PC-9 (cell line): ENCODE results near the gene FERMT3. TPM values are rescaled to one million over a fixed set of nuclear protein-coding genes. Genes with fewer than 3 reads are reported as not detected.

Experiments used
- BruUV-seq: library from RNA; stranded (reverse); fragments of 400-500 nt; replicated peaks from 2 replicates; lab custom pipeline; 2021; lab: Mats Ljungman, UMichigan
- CTCF ChIA-PET: fragments of 300-600 bp; sonication (Branson Sonifier 250); formaldehyde crosslinking; loops from one replicate; lab custom pipeline; 2022; ENCODE audit warnings: antibody characterized with exemption; lab: Charles Lee
- POLR2A ChIA-PET: fragments of 300-600 bp; sonication (Branson Sonifier 250); formaldehyde crosslinking; loops from one replicate; lab custom pipeline; 2022; ENCODE audit warnings: antibody characterized with exemption; ENCODE audit not compliant: unreplicated experiment; lab: Charles Lee
- DNase-seq, 2 experiments: peaks; one replicate each; pipeline versions ENCODE4 v3.0.0 to v3.0.0-alpha.2; 2015 to 2022; ENCODE audit warnings: mixed read lengths in 1 of 2
- H2AFZ ChIP-seq: fragments of 200-600 bp; sonication (generic); 2 replicates; pipeline ENCODE4 v1.8.1; 2017; ENCODE audit warnings: antibody characterized with exemption
- H3F3A ChIP-seq: fragments of 200-600 bp; sonication (generic); 2 replicates; pipeline ENCODE4 v1.8.1; 2017; ENCODE audit warnings: antibody characterized with exemption, mild to moderate bottlenecking, low read depth; ENCODE audit not compliant: insufficient read depth
- H3K27ac ChIP-seq: fragments of 200-600 bp; sonication (generic); 2 replicates; pipeline ENCODE4 v1.6.1; 2016; ENCODE audit warnings: mixed run types
- H3K27me3 ChIP-seq: fragments of 200-600 bp; sonication (generic); 2 replicates; pipeline ENCODE4 v1.6.1; 2016; ENCODE audit warnings: low read depth, mixed run types; ENCODE audit not compliant: insufficient read depth
- H3K36me3 ChIP-seq: fragments of 200-600 bp; sonication (generic); 2 replicates; pipeline ENCODE4 v1.6.1; 2016; ENCODE audit warnings: low read depth, mixed run types
- H3K4me1 ChIP-seq: fragments of 200-600 bp; sonication (generic); replicated peaks from 2 replicates; pipeline ENCODE4 v1.6.1; 2016; ENCODE audit warnings: mixed run types; ENCODE audit not compliant: insufficient read depth
- H3K4me2 ChIP-seq: fragments of 200-600 bp; sonication (generic); 2 replicates; pipeline ENCODE4 v1.6.1; 2017; ENCODE audit warnings: mixed run types
- H3K4me3 ChIP-seq: fragments of 200-600 bp; sonication (generic); 2 replicates; pipeline ENCODE4 v1.6.1; 2016; ENCODE audit warnings: mixed run types
- H3K79me2 ChIP-seq: fragments of 200-600 bp; sonication (generic); 2 replicates; pipeline ENCODE4 v1.6.1; 2017; ENCODE audit warnings: low read depth, mixed run types
- H3K9me2 ChIP-seq: fragments of 200-600 bp; sonication (generic); 2 replicates; pipeline ENCODE4 v1.8.1; 2017; ENCODE audit warnings: mild to moderate bottlenecking; ENCODE audit not compliant: insufficient read depth
- H3K9me3 ChIP-seq: fragments of 200-600 bp; sonication (generic); 2 replicates; pipeline ENCODE4 v1.8.1; 2016; ENCODE audit warnings: low read depth; ENCODE audit not compliant: insufficient read depth
- H4K20me1 ChIP-seq: fragments of 200-600 bp; sonication (generic); 2 replicates; pipeline ENCODE4 v1.8.1; 2017; ENCODE audit not compliant: insufficient read depth
- EZH2 ChIP-seq: fragments of 200-600 bp; sonication (generic); IDR thresholded peaks from 2 replicates; pipeline ENCODE4 v1.8.0; 2017; ENCODE audit warnings: antibody characterized with exemption, low read depth
- intact Hi-C: fragments of 100-400 bp; cut with micrococcal nuclease; formaldehyde crosslinking; loops from one replicate; pipeline ENCODE4 v1.10.0; 2022; ENCODE audit not compliant: unreplicated experiment
- total RNA-seq: library from RNA; stranded (reverse); gene quantifications from 2 replicates; pipeline ENCODE4 v1.2.3, GENCODE V29; 2021
- TF ChIP-seq, protein P1 (sequence below): fragments of 200-600 bp; sonication (generic); conservative IDR thresholded peaks from 2 replicates; pipeline ENCODE4 v1.6.1; 2017; ENCODE audit warnings: mixed run types, antibody characterized with exemption, mild to moderate bottlenecking, moderate library complexity

The FERMT3 gene
- total RNA-seq, 1 experiment from 2014 or later: 5.0 TPM

DNA sequence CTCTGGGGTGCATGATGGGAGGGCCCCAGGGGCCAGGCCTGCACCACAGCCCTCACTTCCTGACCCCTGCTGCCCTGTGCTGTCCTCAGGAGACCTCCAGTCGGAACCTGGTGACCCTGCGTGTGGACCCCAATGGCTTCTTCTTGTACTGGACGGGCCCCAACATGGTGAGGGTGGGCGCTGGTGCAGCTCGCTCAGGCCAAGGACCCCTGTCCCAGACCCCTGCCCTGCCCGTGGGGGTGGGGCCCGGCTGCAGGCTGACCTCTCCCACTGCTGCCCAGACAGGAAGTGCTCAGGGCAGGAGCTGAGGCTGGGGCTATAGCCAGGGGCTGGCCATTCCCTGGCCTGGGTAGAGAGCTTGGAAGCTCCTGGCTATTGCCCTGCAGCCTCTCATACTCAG lies 47.8 kb downstream of the FERMT3 start:
- Histone ChIP-seq H3K36me3 (0 out of 2 replicates have a peak, but pooled peaks cover 5% of the 10 kb centered on the region), H3K4me1 (no peaks in the 10 kb centered on the region; the same call in 1 of the 2 replicates), H3K27me3 (no peaks in the 10 kb centered on the region), H3K4me2 (no peak overlapping the region), H2AFZ (no peak overlapping the region), H3F3A (peaks cover 24% of the 10 kb centered on the region), H3K4me3 (no peak overlapping the region), H3K79me2 (peaks cover 14% of the 10 kb centered on the region), H3K9me3 (no peaks in the 10 kb centered on the region), H3K27ac (no peak overlapping the region), H3K9me2 (no peaks in the 10 kb centered on the region), H4K20me1 (peaks cover 9% of the 10 kb centered on the region; the same call in 1 of the 2 replicates)
- ChIA-PET POLR2A (no interaction called here), CTCF (no interaction called here)
- BruUV-seq: no TSS peak
- TF ChIP-seq, protein P1, sequence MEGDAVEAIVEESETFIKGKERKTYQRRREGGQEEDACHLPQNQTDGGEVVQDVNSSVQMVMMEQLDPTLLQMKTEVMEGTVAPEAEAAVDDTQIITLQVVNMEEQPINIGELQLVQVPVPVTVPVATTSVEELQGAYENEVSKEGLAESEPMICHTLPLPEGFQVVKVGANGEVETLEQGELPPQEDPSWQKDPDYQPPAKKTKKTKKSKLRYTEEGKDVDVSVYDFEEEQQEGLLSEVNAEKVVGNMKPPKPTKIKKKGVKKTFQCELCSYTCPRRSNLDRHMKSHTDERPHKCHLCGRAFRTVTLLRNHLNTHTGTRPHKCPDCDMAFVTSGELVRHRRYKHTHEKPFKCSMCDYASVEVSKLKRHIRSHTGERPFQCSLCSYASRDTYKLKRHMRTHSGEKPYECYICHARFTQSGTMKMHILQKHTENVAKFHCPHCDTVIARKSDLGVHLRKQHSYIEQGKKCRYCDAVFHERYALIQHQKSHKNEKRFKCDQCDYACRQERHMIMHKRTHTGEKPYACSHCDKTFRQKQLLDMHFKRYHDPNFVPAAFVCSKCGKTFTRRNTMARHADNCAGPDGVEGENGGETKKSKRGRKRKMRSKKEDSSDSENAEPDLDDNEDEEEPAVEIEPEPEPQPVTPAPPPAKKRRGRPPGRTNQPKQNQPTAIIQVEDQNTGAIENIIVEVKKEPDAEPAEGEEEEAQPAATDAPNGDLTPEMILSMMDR: no peak
- no peak for TF ChIP-seq EZH2
- intact Hi-C loops: no loop called here
- DNase-seq: no peak

DNA sequence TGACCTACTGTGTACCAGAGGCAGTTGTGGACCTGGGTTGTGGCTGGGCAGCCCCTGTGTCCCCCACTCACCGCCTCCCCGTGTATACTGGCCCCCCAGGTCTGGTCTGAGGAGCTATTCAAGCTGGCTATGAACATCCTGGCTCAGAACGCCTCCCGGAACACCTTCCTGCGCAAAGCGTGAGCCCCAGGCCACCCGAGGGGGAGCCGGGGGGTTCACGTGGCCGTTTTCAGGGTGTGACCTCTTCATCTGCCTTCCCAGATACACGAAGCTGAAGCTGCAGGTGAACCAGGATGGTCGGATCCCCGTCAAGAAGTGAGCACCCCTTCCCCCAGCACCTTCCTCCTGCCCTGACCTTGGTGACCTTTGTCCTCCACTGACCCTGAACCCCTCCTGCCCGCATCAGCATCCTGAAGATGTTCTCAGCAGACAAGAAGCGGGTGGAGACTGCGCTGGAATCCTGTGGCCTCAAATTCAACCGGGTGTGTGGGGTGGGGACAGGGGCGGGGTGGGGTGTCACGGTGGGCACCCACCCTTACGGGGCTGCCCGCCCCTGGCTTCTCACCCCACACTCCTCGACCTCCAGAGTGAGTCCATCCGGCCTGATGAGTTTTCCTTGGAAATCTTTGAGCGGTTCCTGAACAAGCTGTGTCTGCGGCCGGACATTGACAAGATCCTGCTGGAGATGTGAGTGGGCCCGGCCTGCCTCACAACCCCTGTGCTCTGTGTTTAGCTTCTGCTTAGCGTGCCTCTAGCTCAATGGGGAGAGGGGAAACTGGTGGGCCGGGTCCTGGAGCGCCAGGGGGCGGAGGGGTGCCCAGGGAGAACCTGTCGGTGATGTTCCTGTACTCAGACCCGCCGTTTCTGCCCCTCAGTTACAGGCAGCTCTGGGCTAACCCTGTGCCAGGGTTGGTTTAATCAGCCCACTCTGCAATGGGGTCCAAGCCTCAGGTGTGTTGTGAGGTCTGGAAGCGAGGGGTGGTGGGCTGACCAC lies 48.9 kb downstream of the FERMT3 start:
- H3F3A ChIP-seq: peaks cover 21% of the 10 kb centered on the region; the same call in 1 of the 2 replicates
- peak in 1 of 2 experiments; percentile 33 for DNase-seq
- intact Hi-C loops: no loop called here
- ChIA-PET POLR2A (no interaction called here), CTCF (no interaction called here)
- H3K4me1 ChIP-seq: no peaks in the 10 kb centered on the region; the same call in 1 of the 2 replicates
- H3K9me3 ChIP-seq: no peaks in the 10 kb centered on the region
- H3K27me3 ChIP-seq: no peaks in the 10 kb centered on the region
- no peak overlapping the region for H3K27ac ChIP-seq
- peaks cover 9% of the 10 kb centered on the region; the same call in 1 of the 2 replicates for H4K20me1 ChIP-seq
- H3K4me3 ChIP-seq: no peak overlapping the region
- peaks cover 14% of the 10 kb centered on the region for H3K79me2 ChIP-seq
- no peaks in the 10 kb centered on the region for H3K9me2 ChIP-seq
- no peak overlapping the region for H3K4me2 ChIP-seq
- H2AFZ ChIP-seq: no peak overlapping the region
- BruUV-seq: no TSS peak
- TF ChIP-seq, protein P1: no peak
- TF ChIP-seq EZH2: no peak
- 0 out of 2 replicates have a peak, but pooled peaks cover 5% of the 10 kb centered on the region for H3K36me3 ChIP-seq

DNA sequence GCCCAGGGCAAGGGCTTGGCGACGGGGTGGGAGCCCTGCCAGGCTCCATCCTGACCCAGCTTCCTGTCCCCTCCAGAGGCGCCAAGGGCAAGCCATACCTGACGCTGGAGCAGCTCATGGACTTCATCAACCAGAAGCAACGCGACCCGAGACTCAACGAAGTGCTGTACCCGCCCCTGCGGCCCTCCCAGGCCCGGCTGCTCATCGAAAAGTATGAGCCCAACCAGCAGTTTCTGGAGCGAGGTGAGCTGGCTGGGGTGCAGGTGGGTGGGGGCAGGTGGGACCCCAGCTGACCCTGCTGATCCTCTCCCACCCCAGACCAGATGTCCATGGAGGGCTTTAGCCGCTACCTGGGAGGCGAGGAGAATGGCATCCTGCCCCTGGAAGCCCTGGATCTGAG lies 49.8 kb downstream of the FERMT3 start:
- DNase-seq: peak in 1 of 2 experiments; percentile 27
- Histone ChIP-seq H3K9me3 (no peaks in the 10 kb centered on the region), H4K20me1 (peaks cover 9% of the 10 kb centered on the region; the same call in 1 of the 2 replicates), H3K27me3 (no peaks in the 10 kb centered on the region), H3K4me2 (no peak overlapping the region), H3K4me1 (no peaks in the 10 kb centered on the region), H3K79me2 (peaks cover 14% of the 10 kb centered on the region), H3F3A (peaks cover 19% of the 10 kb centered on the region; the same call in 1 of the 2 replicates), H3K4me3 (no peak overlapping the region), H3K9me2 (no peaks in the 10 kb centered on the region), H3K27ac (no peak overlapping the region), H3K36me3 (0 out of 2 replicates have a peak, but pooled peaks cover 5% of the 10 kb centered on the region), H2AFZ (no peak overlapping the region)
- intact Hi-C loops: no loop called here
- POLR2A ChIA-PET: no interaction called here
- TF ChIP-seq EZH2: no peak
- TF ChIP-seq, protein P1: no peak
- no TSS peak for BruUV-seq
- CTCF ChIA-PET: interaction anchor here (0.5 kb wide), 1 partner anchor 489 kb away, joined by 4 read pairs; no protein-coding TSS in a partner anchor
